GM12878 (cell line): ENCODE results near the gene KNSTRN. TPM values are rescaled to one million over a fixed set of nuclear protein-coding genes. Genes with fewer than 3 reads are reported as not detected.

ENCODE experiments used
- ATAC-seq: fragments of 200-7000 bp; cut with Tn5 transposase; 3 replicates; pipeline ENCODE4 v1.9.1; 2020; ENCODE audit warnings: mild to moderate bottlenecking, moderate library complexity
- BruUV-seq: library from RNA; stranded (reverse); fragments of 400-500 nt; replicated peaks from 2 replicates; lab custom pipeline; 2021; lab: Mats Ljungman, UMichigan
- CTCF ChIA-PET: fragments of 300-600 bp; sonication (Branson Sonifier 250); formaldehyde crosslinking; extraction: SDS; loops from one replicate; lab custom pipeline; 2021; ENCODE audit warnings: inconsistent platforms; lab: Yijun Ruan, JAX
- POLR2A ChIA-PET: fragments of 350-600 bp; formaldehyde crosslinking; extraction: SDS; loops from one replicate; lab custom pipeline; 2021; ENCODE audit warnings: inconsistent platforms; lab: Charles Lee
- RAD21 ChIA-PET: fragments of 300-600 bp; sonication (Branson Sonifier 250); formaldehyde crosslinking; loops from one replicate; lab custom pipeline; 2023; ENCODE audit warnings: antibody characterized with exemption; ENCODE audit not compliant: unreplicated experiment; lab: Charles Lee
- SMC1A ChIA-PET: fragments of 300-600 bp; sonication (Branson Sonifier 250); formaldehyde crosslinking; loops from one replicate; lab custom pipeline; 2023; ENCODE audit not compliant: unreplicated experiment, uncharacterized antibody; lab: Charles Lee
- DNase-seq: peaks from one replicate; pipeline ENCODE4 v3.0.0-alpha.2; 2011; ENCODE audit warnings: low read depth, low spot score
- FAIRE-seq: peaks from 3 replicates; lab custom pipeline; 2011; peaks lifted over from hg19 to GRCh38; lab: Jason Lieb, UNC
- H2AFZ ChIP-seq: 2 replicates; pipeline ENCODE4 v1.6.0; 2011; ENCODE audit warnings: low read depth, low read length, control low read depth; ENCODE audit not compliant: control insufficient read depth
- H3K27ac ChIP-seq: 2 replicates; pipeline ENCODE4 v1.5.1; 2011; ENCODE audit warnings: control low read depth; ENCODE audit not compliant: control insufficient read depth, insufficient read depth
- H3K27me3 ChIP-seq, 2 experiments: replicated peaks in 1 of 2; 2 replicates each; pipeline versions ENCODE4 v1.6.0 to v1.6.1; 2011; ENCODE audit warnings: low read length in 1 of 2; ENCODE audit not compliant: control insufficient read depth in 2 of 2, insufficient read depth in 2 of 2
- H3K36me3 ChIP-seq, 2 experiments: 2 replicates each; pipeline ENCODE4 v1.5.1; 2011; ENCODE audit warnings: low read length in 1 of 2; ENCODE audit not compliant: control insufficient read depth in 2 of 2, insufficient read depth in 2 of 2
- H3K4me1 ChIP-seq: 2 replicates; pipeline ENCODE4 v1.6.1; 2011; ENCODE audit warnings: mild to moderate bottlenecking, low read length, moderate library complexity, mixed read lengths; ENCODE audit not compliant: control insufficient read depth, insufficient read depth
- H3K4me2 ChIP-seq: 2 replicates; pipeline ENCODE4 v1.6.0; 2011; ENCODE audit warnings: control low read depth; ENCODE audit not compliant: control insufficient read depth, insufficient read depth
- H3K4me3 ChIP-seq: fragments of 200-600 bp; sonication (generic); 2 replicates; pipeline ENCODE4 v1.5.1; 2016
- H3K79me2 ChIP-seq: 2 replicates; pipeline ENCODE4 v1.6.0; 2011; ENCODE audit warnings: low read length; ENCODE audit not compliant: control insufficient read depth, insufficient read depth
- H3K9ac ChIP-seq: 2 replicates; pipeline ENCODE4 v1.8.0; 2011; ENCODE audit warnings: low read length, control low read depth, mixed read lengths; ENCODE audit not compliant: control insufficient read depth, insufficient read depth
- H3K9me3 ChIP-seq: replicated peaks from 3 replicates; pipeline ENCODE4 v1.5.1; 2011; ENCODE audit warnings: mild to moderate bottlenecking, low read length; ENCODE audit not compliant: control insufficient read depth, insufficient read depth
- H4K20me1 ChIP-seq: 2 replicates; pipeline ENCODE4 v1.6.0; 2011; ENCODE audit not compliant: control insufficient read depth, insufficient read depth
- ATF2 ChIP-seq: IDR thresholded peaks from 2 replicates; pipeline ENCODE4 v1.6.1; 2012; ENCODE audit warnings: low read length, inconsistent platforms
- BHLHE40 ChIP-seq, 2 experiments: fragments of 450-650 bp in 1 of 2; IDR thresholded peaks; 2 replicates each; pipeline ENCODE4 v1.6.1; 2011 to 2017; ENCODE audit warnings: low read depth in 2 of 2, borderline replicate concordance in 1 of 2, improper control_type of control experiment in 1 of 2, low read length in 1 of 2, mild to moderate bottlenecking in 1 of 2
- CEBPZ ChIP-seq: fragments of 150-350 bp; IDR thresholded peaks from 2 replicates; pipeline ENCODE4 v1.6.1; 2016; ENCODE audit warnings: low read depth, low read length
- MEF2B ChIP-seq: fragments of 450-650 bp; IDR thresholded peaks from 2 replicates; pipeline ENCODE4 v1.6.1; 2018; ENCODE audit warnings: mild to moderate bottlenecking, moderate library complexity; ENCODE audit not compliant: partially characterized antibody, poor library complexity, severe bottlenecking
- MXI1 ChIP-seq: fragments of 150-350 bp; IDR thresholded peaks from 2 replicates; pipeline ENCODE4 v1.6.1; 2011; ENCODE audit warnings: low read depth, mild to moderate bottlenecking, inconsistent platforms, low read length, improper control_type of control experiment
- PRDM15 ChIP-seq: fragments of 450-650 bp; formaldehyde crosslinking; IDR thresholded peaks from 2 replicates; pipeline ENCODE4 v1.4.0; 2020; ENCODE audit warnings: mild to moderate bottlenecking, moderate library complexity
- RUNX3 ChIP-seq: IDR thresholded peaks from 2 replicates; pipeline ENCODE4 v1.6.1; 2012; ENCODE audit warnings: low read length, inconsistent platforms
- SMAD5 ChIP-seq: IDR thresholded peaks from 2 replicates; pipeline ENCODE4 v1.6.1; 2016; ENCODE audit warnings: antibody characterized with exemption, low read depth
- USF1 ChIP-seq: IDR thresholded peaks from 2 replicates; pipeline ENCODE4 v1.6.1; 2011; ENCODE audit warnings: borderline replicate concordance, low read depth, mild to moderate bottlenecking, moderate library complexity, mixed read lengths, low read length; ENCODE audit not compliant: insufficient read depth; ENCODE audit errors: extremely low read length
- WGBS: methylation state at CpG from one replicate; pipeline ENCODE4 v1.1.6; 2016; ENCODE audit warnings: low lambda C conversion rate; ENCODE audit not compliant: insufficient replicate concordance, insufficient coverage; ENCODE audit errors: missing lambda C conversion rate; 5-methylcytosine and 5-hydroxymethylcytosine counted together
- in situ Hi-C: fragments of 300-500 bp; cut with MboI; formaldehyde crosslinking; loops from 9 replicates; pipeline ENCODE4 v1.14.3; 2018; ENCODE audit warnings: mixed read lengths
- intact Hi-C: fragments of 100-400 bp; cut with micrococcal nuclease; formaldehyde crosslinking; loops from one replicate; pipeline ENCODE4 v1.14.2; 2022; ENCODE audit not compliant: unreplicated experiment
- polyA plus RNA-seq, 11 experiments: library from polyadenylated mRNA; depleted of rRNA in 4 of 11; unstranded in 6 of 11; stranded (reverse) in 5 of 11; fragments of >200 nt; fragmentation: Nextera tagmentation in 4 of 11; fragmentation: Illumina TruSeq in 1 of 11; extraction: Ambion mirVana in 4 of 11; extraction: Trizol in 1 of 11; gene quantifications; 1 replicate in 1 of 11; 2 replicates in 10 of 11; pipeline versions ENCODE4 v1.2.1 to v1.2.3, GENCODE V29; 2011 to 2016; ENCODE audit warnings: inconsistent platforms in 2 of 11, missing spikeins in 2 of 11, low read depth in 1 of 11
- total RNA-seq, 4 experiments: library from RNA; depleted of rRNA in 3 of 4; stranded (reverse); fragments of >200 nt in 3 of 4; fragmentation: Illumina TruSeq in 1 of 4; extraction: Trizol in 1 of 4; gene quantifications; 2 replicates each; pipeline versions ENCODE4 v1.2.1 to v1.2.3, GENCODE V29; 2013 to 2021
- TF ChIP-seq, protein P1 (sequence below): IDR thresholded peaks from 2 replicates; pipeline ENCODE4 v1.6.1; 2011; ENCODE audit warnings: mild to moderate bottlenecking, low read depth, low read length, moderate library complexity; ENCODE audit not compliant: insufficient replicate concordance

The KNSTRN gene
- total and polyA plus RNA-seq, 10 of the 15 experiments (the other 5 are each of a cell fraction or from before 2014, with no cell fraction given), result 30.3 to 72.1 (median 47.1) TPM

GRCh38 chr15:40338921-40339620 lies 43.5 kb upstream of the KNSTRN start:
- Histone ChIP-seq H2AFZ (no peak overlapping the region), H3K9me3 (no peaks in the 10 kb centered on the region), H4K20me1 (no peaks in the 10 kb centered on the region), H3K27ac (no peak overlapping the region), H3K9ac (no peak overlapping the region), H3K79me2 (no peaks in the 10 kb centered on the region), H3K27me3 (no peaks in the 10 kb centered on the region; a peak in 1 of 4 replicates), H3K4me3 (no peak overlapping the region), H3K4me2 (no peak overlapping the region), H3K4me1 (peaks cover 6% of the 10 kb centered on the region), H3K36me3 (no peaks in the 10 kb centered on the region)
- 47% methylated on average over 11 of the region's 11 CpGs for WGBS
- RAD21 ChIA-PET, result interaction anchor here (1.2 to 4.7 kb wide), 6 partner anchors 17 to 61 kb away, joined by 3 to 93 read pairs (median 4); partner anchors contain the start of gene INAFM2
- ATAC-seq, result no peak
- no peak for DNase-seq
- in situ Hi-C loops, result no loop called here
- BruUV-seq, result no TSS peak
- intact Hi-C loops, result loop anchor here (1.0 kb wide), 2 partner anchors 18 to 60 kb away; no protein-coding TSS in a partner anchor
- POLR2A ChIA-PET, result no interaction called here
- SMC1A ChIA-PET, result interaction anchor here (2.7 to 4.6 kb wide), 5 partner anchors 12 to 60 kb away, joined by 10 to 58 read pairs (median 31); partner anchors contain the start of genes INAFM2 and PLCB2
- no peak for FAIRE-seq
- CTCF ChIA-PET, result interaction anchor here (1.0 to 13.7 kb wide), 21 partner anchors 7 to 304 kb away, joined by 3 to 336 read pairs (median 5); partner anchors contain the start of genes BAHD1, INAFM2, IVD and PLCB2
- TF ChIP-seq, protein P1, sequence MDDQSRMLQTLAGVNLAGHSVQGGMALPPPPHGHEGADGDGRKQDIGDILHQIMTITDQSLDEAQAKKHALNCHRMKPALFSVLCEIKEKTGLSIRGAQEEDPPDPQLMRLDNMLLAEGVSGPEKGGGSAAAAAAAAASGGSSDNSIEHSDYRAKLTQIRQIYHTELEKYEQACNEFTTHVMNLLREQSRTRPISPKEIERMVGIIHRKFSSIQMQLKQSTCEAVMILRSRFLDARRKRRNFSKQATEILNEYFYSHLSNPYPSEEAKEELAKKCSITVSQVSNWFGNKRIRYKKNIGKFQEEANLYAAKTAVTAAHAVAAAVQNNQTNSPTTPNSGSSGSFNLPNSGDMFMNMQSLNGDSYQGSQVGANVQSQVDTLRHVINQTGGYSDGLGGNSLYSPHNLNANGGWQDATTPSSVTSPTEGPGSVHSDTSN, result no peak
- TF ChIP-seq MEF2B (no peak), RUNX3 (no peak), MXI1 (no peak), PRDM15 (CRISPR knock-in tag) (no peak), SMAD5 (no peak), ATF2 (no peak), USF1 (no peak), BHLHE40 (IDR thresholded peaks at IDR 0.05; ENCODE audit: borderline replicate concordance in 1 of 2, low read depth in 2 of 2, low read length in 1 of 2) (no peak), CEBPZ (no peak)
